Lung (tissue), 12 donors: ENCODE data around the gene ANGPTL8. TPM values are rescaled to one million over a fixed set of nuclear protein-coding genes. Genes with fewer than 3 reads are reported as not detected.

Experiments
- ATAC-seq: fragments of 200-7000 bp; cut with Tn5 transposase; one replicate; pipeline ENCODE4 v1.9.1; 2020; ENCODE audit warnings: moderate number of reproducible peaks; ENCODE audit not compliant: insufficient read depth, low FRiP score
- DNase-seq, 3 donors: peaks; one replicate each; pipeline ENCODE4 v3.0.0-alpha.2; 2013 to 2017
- H3K27ac ChIP-seq, 2 donors: one replicate each; pipeline ENCODE4 v1.5.1; 2013; ENCODE audit warnings: mild to moderate bottlenecking in 2 of 2, moderate library complexity in 2 of 2, control low read depth in 1 of 2, inconsistent platforms in 1 of 2, low read depth in 1 of 2, low read length in 1 of 2
- H3K27me3 ChIP-seq, 3 donors: one replicate each; pipeline ENCODE4 v1.5.1; 2013; ENCODE audit warnings: low read length in 2 of 3; ENCODE audit not compliant: control insufficient read depth in 3 of 3, insufficient read depth in 3 of 3
- H3K36me3 ChIP-seq, 4 donors: one replicate each; pipeline ENCODE4 v1.5.1; 2013; ENCODE audit warnings: low read length in 4 of 4, mild to moderate bottlenecking in 1 of 4, moderate library complexity in 1 of 4; ENCODE audit not compliant: control insufficient read depth in 4 of 4, insufficient read depth in 4 of 4
- H3K4me1 ChIP-seq, 5 donors: one replicate each; pipeline ENCODE4 v1.5.1; 2013; ENCODE audit warnings: low read length in 5 of 5, mild to moderate bottlenecking in 2 of 5, moderate library complexity in 1 of 5; ENCODE audit not compliant: control insufficient read depth in 5 of 5, insufficient read depth in 5 of 5
- H3K4me3 ChIP-seq: one replicate; pipeline ENCODE4 v1.5.1; 2013; ENCODE audit warnings: mild to moderate bottlenecking, control low read depth, moderate library complexity
- H3K9ac ChIP-seq, 2 donors: one replicate each; pipeline ENCODE4 v1.5.1; 2013; ENCODE audit warnings: low read length in 2 of 2, control low read depth in 1 of 2; ENCODE audit not compliant: insufficient read depth in 1 of 2
- H3K9me3 ChIP-seq, 4 donors: one replicate each; pipeline ENCODE4 v1.5.1; 2013; ENCODE audit warnings: low read length in 3 of 4, mild to moderate bottlenecking in 1 of 4, moderate library complexity in 1 of 4; ENCODE audit not compliant: control insufficient read depth in 4 of 4, insufficient read depth in 3 of 4
- WGBS, 2 donors: extraction: QIAGEN DNeasy Blood & Tissue Kit; methylation state at CpG; one replicate each; pipeline ENCODE4 v1.1.7; 2013; 5-methylcytosine and 5-hydroxymethylcytosine counted together
- polyA plus RNA-seq, 2 donors: library from polyadenylated mRNA; stranded (reverse); fragments of 200-250 nt; gene quantifications; one replicate each; pipeline ENCODE4 v1.2.1, GENCODE V29; 2013
- total RNA-seq, 2 donors: library from RNA; depleted of rRNA in 1 of 2; stranded (reverse); fragments of >200 nt in 1 of 2; gene quantifications; one replicate each; pipeline ENCODE4 v1.2.1, GENCODE V29; 2014 to 2021
- TF ChIP-seq, protein P1 (sequence below): IDR thresholded peaks from 2 replicates; pipeline ENCODE4 v1.5.1; 2012; ENCODE audit warnings: mild to moderate bottlenecking; ENCODE audit errors: control extremely low read depth, extremely low read depth
- donor health status: control.
- donor health status: control.
- donor health status: Bipolar disorder and iron deficiency.
- donor health status: healthy.
- donor health status: DM: yes; HTN: yes; CAD: no.

The ANGPTL8 gene
- total and polyA plus RNA-seq, 4 donors, result 0.19 to 1.0 TPM; not detected in 2

DNA sequence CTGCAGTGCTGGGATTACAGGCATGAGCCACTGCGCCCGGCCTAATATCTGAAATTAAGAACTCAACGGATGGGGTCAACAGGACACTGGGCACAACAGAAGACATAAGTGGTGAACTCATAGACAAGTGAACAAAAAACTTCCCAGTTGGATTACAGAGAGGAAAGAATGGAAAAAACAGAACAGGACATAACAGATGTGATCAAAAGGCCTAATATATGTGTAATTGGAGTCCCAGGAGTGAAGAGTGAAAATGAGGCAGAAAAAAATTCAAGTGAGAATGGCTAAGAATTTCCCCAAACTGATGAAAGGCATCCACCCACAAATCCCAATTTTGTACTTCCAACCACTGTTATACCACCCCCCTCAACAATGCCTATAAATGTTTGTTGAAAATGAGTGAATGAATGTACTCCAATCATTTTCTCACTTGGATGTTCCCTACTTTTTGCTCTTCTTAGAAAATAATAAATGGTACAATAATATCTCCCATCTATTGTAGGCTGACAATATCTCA, 18.3 kb upstream of the ANGPTL8 start:
- H3K9me3 ChIP-seq, result peaks cover 0 to 5% (median 3%) of the 10 kb centered on the region in 4 donors
- H3K27me3 ChIP-seq, result no peaks in the 10 kb centered on the region
- no peak overlapping the region for H3K4me3 ChIP-seq
- no peak overlapping the region for H3K27ac ChIP-seq
- no peak for DNase-seq
- TF ChIP-seq, protein P1, sequence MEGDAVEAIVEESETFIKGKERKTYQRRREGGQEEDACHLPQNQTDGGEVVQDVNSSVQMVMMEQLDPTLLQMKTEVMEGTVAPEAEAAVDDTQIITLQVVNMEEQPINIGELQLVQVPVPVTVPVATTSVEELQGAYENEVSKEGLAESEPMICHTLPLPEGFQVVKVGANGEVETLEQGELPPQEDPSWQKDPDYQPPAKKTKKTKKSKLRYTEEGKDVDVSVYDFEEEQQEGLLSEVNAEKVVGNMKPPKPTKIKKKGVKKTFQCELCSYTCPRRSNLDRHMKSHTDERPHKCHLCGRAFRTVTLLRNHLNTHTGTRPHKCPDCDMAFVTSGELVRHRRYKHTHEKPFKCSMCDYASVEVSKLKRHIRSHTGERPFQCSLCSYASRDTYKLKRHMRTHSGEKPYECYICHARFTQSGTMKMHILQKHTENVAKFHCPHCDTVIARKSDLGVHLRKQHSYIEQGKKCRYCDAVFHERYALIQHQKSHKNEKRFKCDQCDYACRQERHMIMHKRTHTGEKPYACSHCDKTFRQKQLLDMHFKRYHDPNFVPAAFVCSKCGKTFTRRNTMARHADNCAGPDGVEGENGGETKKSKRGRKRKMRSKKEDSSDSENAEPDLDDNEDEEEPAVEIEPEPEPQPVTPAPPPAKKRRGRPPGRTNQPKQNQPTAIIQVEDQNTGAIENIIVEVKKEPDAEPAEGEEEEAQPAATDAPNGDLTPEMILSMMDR, result no peak
- ATAC-seq, result no peak
- H3K36me3 ChIP-seq, result peaks cover 0 to 40% (median 33%) of the 10 kb centered on the region in 4 donors
- H3K4me1 ChIP-seq, result no peaks in the 10 kb centered on the region
- WGBS, 2 donors, result 96 to 99% methylated on average over 3 of the region's 3 CpGs
- no peak overlapping the region for H3K9ac ChIP-seq

DNA sequence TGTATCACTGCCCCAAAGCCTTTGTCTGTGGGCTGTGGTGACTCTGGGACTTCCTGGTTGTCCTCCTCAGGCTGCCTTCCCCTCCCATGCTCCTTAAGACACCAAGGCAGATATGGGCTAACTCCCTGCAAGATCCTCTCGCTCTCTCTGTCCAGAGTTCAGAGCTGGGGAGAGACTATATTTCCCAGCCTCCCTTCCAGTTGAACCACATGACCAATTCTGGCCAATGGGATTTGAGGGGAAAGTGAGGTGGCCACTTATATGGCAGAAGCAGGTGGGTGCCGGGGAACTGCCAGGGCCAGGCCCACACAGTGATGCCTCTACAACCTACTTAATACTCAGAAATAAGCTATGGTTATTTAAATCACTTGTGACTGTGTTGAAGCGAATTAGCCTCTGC, 16.2 kb upstream of the ANGPTL8 start:
- Histone ChIP-seq H3K4me3 (no peak overlapping the region), H3K4me1 (no peaks in the 10 kb centered on the region), H3K9me3 (peaks cover 0 to 5% (median 3%) of the 10 kb centered on the region in 4 donors), H3K27ac (no peak overlapping the region), H3K9ac (no peak overlapping the region), H3K36me3 (peaks cover 0 to 42% (median 32%) of the 10 kb centered on the region in 4 donors), H3K27me3 (no peaks in the 10 kb centered on the region)
- TF ChIP-seq, protein P1, result no peak
- DNase-seq (no peak), ATAC-seq (no peak)
- WGBS, 2 donors, result 90 to 97% methylated on average over 3 of the region's 3 CpGs

DNA sequence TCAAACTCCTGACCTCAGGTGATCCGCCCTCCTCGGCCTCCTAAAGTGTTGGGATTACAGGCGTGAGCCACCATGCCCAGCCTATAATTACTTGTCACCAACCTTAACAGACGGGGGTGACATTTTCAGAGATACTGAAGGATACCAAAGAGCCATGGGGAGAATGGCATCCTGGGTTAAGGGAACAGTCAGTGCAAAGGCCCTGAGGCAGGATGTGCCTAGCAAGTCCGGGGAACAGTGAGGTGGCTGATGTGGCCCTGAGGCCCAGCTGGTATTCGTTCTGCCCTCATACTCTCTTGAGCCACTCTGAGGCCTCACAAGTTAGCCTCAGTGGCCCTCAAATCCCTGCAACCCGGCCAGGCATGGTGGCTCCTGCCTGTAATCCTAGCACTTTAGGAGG, 15.0 kb upstream of the ANGPTL8 start:
- H3K27ac ChIP-seq, result peak overlapping the region in 1 of 2 donors; percentile 7
- H3K9me3 ChIP-seq, result peaks cover 0 to 5% (median 3%) of the 10 kb centered on the region in 4 donors
- ATAC-seq (no peak), DNase-seq (no peak)
- H3K4me1 ChIP-seq, result no peaks in the 10 kb centered on the region
- TF ChIP-seq, protein P1, result no peak
- WGBS, 2 donors, result 94 to 97% methylated on average over 7 of the region's 7 CpGs
- H3K4me3 ChIP-seq, result no peak overlapping the region
- no peaks in the 10 kb centered on the region for H3K27me3 ChIP-seq
- H3K9ac ChIP-seq, result no peak overlapping the region
- peaks cover 0 to 41% (median 36%) of the 10 kb centered on the region in 4 donors for H3K36me3 ChIP-seq

DNA sequence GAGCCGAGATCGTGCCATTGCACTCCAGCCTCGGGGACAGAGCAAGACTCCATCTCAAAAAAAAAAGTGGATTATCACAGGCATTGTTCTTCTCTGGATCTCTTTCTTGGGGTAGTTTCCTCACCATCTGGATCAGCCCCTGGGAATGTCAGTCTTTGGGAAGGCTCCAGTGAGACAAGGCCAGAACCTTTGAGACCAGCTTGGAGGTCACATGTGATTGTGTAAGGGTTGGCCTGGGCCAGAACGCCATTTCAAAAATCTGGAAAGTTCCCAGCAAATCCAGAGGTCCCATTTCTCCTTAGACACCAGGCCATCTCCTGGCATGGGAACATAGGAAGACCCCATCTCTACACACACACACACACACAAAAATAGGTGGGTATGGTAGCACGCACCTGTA, 14.2 kb upstream of the ANGPTL8 start:
- WGBS, 2 donors, result 91% methylated on average over 5 of the region's 5 CpGs
- H3K36me3 ChIP-seq, result peaks cover 0 to 41% (median 36%) of the 10 kb centered on the region in 4 donors
- ATAC-seq (no peak), DNase-seq (no peak)
- H3K4me3 ChIP-seq, result no peak overlapping the region
- H3K4me1 ChIP-seq, result no peaks in the 10 kb centered on the region
- TF ChIP-seq, protein P1, result no peak
- peaks cover 0 to 5% (median 3%) of the 10 kb centered on the region in 4 donors for H3K9me3 ChIP-seq
- H3K9ac ChIP-seq, result no peak overlapping the region
- no peak overlapping the region for H3K27ac ChIP-seq
- no peaks in the 10 kb centered on the region for H3K27me3 ChIP-seq
